LHCN-M2 (cell line): ENCODE results near the gene FAM118A. TPM values are rescaled to one million over a fixed set of nuclear protein-coding genes. Genes with fewer than 3 reads are reported as not detected.

Source experiments
- DNase-seq: peaks from one replicate; pipeline ENCODE4 v3.0.0-alpha.2; 2012; ENCODE audit warnings: low read depth
- total RNA-seq: library from RNA; depleted of rRNA; stranded (reverse); fragments of >200 nt; gene quantifications from 2 replicates; pipeline ENCODE4 v1.2.3, GENCODE V29; 2014; rRNA removed

Gene FAM118A
- total RNA-seq, 1 experiment from 2014 or later, result 9.6 TPM

- DNase-seq, result no peak
These were observed 66.3 kb downstream of the FAM118A start for GRCh38 chr22:45376009-45376408.

GRCh38 chr22:45376703-45377102 lies 67.0 kb downstream of the FAM118A start:
- no peak for DNase-seq

- DNase-seq, result no peak
These were observed 71.6 kb downstream of the FAM118A start for GRCh38 chr22:45381348-45381747.

GRCh38 chr22:45389546-45389945 lies 79.8 kb downstream of the FAM118A start:
- no peak for DNase-seq

Other genes with a start within 250 kb of the FAM118A start
- gene NUP50, start 146.0 kb upstream of the FAM118A start, total RNA-seq, result 71.4 and 81.2 TPM in 2 replicates
- 27.3 and 31.7 TPM in 2 replicates for gene KIAA0930, start 69.0 kb upstream of the FAM118A start, total RNA-seq
- gene UPK3A, start 25.0 kb upstream of the FAM118A start, total RNA-seq, result not detected in 2 replicates
- not detected in 2 replicates for gene SMC1B, start 103.7 kb downstream of the FAM118A start, total RNA-seq
- 0.58 and 0.86 TPM in 2 replicates for gene RIBC2, start 103.8 kb downstream of the FAM118A start, total RNA-seq
- gene FBLN1, start 192.9 kb downstream of the FAM118A start, total RNA-seq, result 34.4 and 37.6 TPM in 2 replicates